Activated CD8-positive, alpha-beta T cell treated with anti-CD3 and anti-CD28 coated beads for 36 hours (primary cell): ENCODE measurements around the gene MAST2. TPM values are rescaled to one million over a fixed set of nuclear protein-coding genes. Genes with fewer than 3 reads are reported as not detected.
A peak's percentile ranks its signal among the peaks of the same experiment; 100 is the strongest.

Experiments
- ATAC-seq: fragments of 200-7000 bp; cut with Tn5 transposase; one replicate; pipeline ENCODE4 v1.10.0; 2021; ENCODE audit warnings: mild to moderate bottlenecking, moderate library complexity
- CTCF ChIA-PET: fragments of 350-600 bp; sonication (Branson Sonifier 250); formaldehyde crosslinking; loops from one replicate; lab custom pipeline; 2021; ENCODE audit warnings: antibody characterized with exemption; lab: Charles Lee
- POLR2A ChIA-PET: fragments of 350-600 bp; sonication (Branson Sonifier 250); formaldehyde crosslinking; loops from one replicate; lab custom pipeline; 2021; ENCODE audit warnings: antibody characterized with exemption; lab: Charles Lee
- DNase-seq: peaks from one replicate; pipeline ENCODE4 v3.0.0-alpha.2; 2020
- H3K27ac Mint-ChIP-seq: one replicate; pipeline ENCODE4 v1.8.0; 2021; ENCODE audit warnings: mild to moderate bottlenecking, mixed read lengths
- H3K27me3 Mint-ChIP-seq: one replicate; pipeline ENCODE4 v1.8.0; 2021; ENCODE audit warnings: mixed read lengths
- H3K36me3 Mint-ChIP-seq: one replicate; pipeline ENCODE4 v1.8.0; 2021; ENCODE audit warnings: low read depth, mixed read lengths
- H3K4me1 Mint-ChIP-seq: one replicate; pipeline ENCODE4 v1.8.0; 2021; ENCODE audit warnings: low read depth, mixed read lengths
- H3K4me3 Mint-ChIP-seq: one replicate; pipeline ENCODE4 v1.8.0; 2021; ENCODE audit warnings: mild to moderate bottlenecking, moderate library complexity, mixed read lengths
- H3K9me3 Mint-ChIP-seq: one replicate; pipeline ENCODE4 v1.8.0; 2021; ENCODE audit warnings: mixed read lengths
- CTCF ChIP-seq: fragments of 200-600 bp; IDR thresholded peaks from one replicate; pipeline ENCODE4 v1.8.0; 2022; ENCODE audit warnings: antibody characterized with exemption, mild to moderate bottlenecking
- intact Hi-C: fragments of 100-400 bp; cut with micrococcal nuclease; formaldehyde crosslinking; loops from one replicate; pipeline ENCODE4 v1.10.0; 2022
- total RNA-seq, 2 experiments: library from RNA; stranded (reverse); gene quantifications; one replicate each; pipeline ENCODE4 v1.2.3, GENCODE V29; 2021

The MAST2 gene
- total RNA-seq, 2 experiments from 2014 or later = 18.2 to 19.5 TPM

DNA sequence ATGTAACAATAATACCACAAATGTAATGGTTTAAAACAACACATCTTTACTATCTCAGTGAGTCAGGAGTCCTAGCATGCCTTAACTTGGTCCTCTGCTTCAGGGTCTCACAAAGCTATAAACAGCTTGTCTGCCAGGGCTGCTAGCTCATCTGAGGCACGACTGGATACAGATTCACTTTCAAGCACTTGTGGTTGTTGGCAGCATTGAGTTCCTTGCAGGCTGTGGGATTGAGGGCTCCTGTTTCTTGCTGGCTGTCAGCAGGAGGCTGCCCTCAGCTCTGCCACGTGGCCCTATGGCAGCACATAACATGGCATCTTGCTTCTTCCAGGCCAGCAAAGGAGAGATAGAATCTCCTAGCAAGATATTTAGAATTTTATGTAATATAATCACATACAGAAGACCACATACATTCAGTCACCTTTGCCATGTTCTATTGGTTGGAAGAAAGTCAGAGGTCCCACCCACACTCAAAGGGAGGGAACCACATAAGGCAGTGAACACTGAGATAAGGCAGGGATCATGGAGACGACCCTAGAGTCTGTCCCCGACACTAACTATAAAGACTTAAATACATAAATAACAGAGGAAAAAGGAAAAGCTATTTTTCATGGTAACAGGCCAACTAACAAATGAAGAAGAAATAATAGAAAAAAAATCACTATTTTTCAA is 34.0 kb upstream of the MAST2 start:
- DNase-seq = no peak
- H3K4me1 Mint-ChIP-seq = no peaks in the 10 kb centered on the region
- H3K9me3 Mint-ChIP-seq = no peaks in the 10 kb centered on the region
- no peak overlapping the region for H3K27ac Mint-ChIP-seq
- H3K27me3 Mint-ChIP-seq = no peaks in the 10 kb centered on the region
- no peak for ATAC-seq
- no peak for TF ChIP-seq CTCF
- intact Hi-C loops = no loop called here
- ChIA-PET CTCF (no interaction called here), POLR2A (no interaction called here)
- H3K4me3 Mint-ChIP-seq = no peak overlapping the region
- H3K36me3 Mint-ChIP-seq = no peaks in the 10 kb centered on the region

GRCh38 chr1:45772971-45773370 is 30.4 kb upstream of the MAST2 start:
- Mint-ChIP-seq H3K27me3 (no peaks in the 10 kb centered on the region), H3K27ac (no peak overlapping the region), H3K4me3 (no peak overlapping the region), H3K4me1 (no peaks in the 10 kb centered on the region), H3K36me3 (no peaks in the 10 kb centered on the region), H3K9me3 (no peaks in the 10 kb centered on the region)
- ATAC-seq = no peak
- CTCF ChIA-PET = no interaction called here
- intact Hi-C loops = no loop called here
- POLR2A ChIA-PET = no interaction called here
- TF ChIP-seq CTCF = no peak
- DNase-seq = no peak

DNA sequence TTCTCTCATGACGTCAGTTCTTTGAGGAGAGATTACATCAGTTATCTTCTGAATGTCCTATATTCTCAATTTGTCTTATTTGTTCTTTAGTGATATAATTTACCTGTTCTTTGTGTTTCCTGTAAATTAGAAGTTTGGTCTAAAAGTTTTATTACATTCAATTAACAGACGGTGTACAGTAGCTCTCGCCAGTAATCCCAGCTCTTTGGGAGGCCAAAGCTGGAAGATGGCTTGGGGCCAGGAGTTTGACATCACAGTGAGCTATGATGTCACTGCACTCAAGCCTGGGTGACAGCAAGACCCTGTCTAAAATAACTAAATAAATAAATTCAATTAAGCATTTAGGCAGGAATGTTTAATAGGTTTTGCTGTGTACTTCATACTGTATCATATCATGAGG is 27.6 kb upstream of the MAST2 start:
- intact Hi-C loops = no loop called here
- no peak for DNase-seq
- Mint-ChIP-seq H3K9me3 (no peaks in the 10 kb centered on the region), H3K36me3 (no peaks in the 10 kb centered on the region), H3K27ac (no peak overlapping the region), H3K4me1 (no peaks in the 10 kb centered on the region), H3K27me3 (no peaks in the 10 kb centered on the region), H3K4me3 (no peak overlapping the region)
- POLR2A ChIA-PET = interaction anchor here (0.7 to 1.1 kb wide), 2 partner anchors 11 to 50 kb away, joined by 3 to 4 read pairs; no protein-coding TSS in a partner anchor
- TF ChIP-seq CTCF = no peak
- no peak for ATAC-seq
- CTCF ChIA-PET = no interaction called here

DNA sequence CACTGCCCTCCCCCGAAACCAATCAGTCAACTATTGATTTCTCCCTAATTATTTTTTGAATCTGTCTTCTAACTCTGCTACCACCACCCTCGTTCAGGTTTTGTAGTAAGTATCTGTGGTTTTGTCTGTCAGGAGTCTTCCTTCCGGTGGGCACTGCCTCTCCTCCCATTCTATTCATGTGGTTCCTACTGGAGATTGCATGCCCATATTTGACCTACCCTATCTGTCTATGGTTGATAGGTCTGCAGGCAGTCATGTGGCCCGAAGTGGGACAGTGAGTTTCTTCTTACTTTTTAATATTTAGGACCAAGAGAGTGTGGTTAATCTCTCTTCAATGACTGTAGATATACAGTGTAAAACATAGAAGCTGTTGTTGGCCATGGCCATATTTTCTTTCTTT is 17.8 kb upstream of the MAST2 start:
- Mint-ChIP-seq H3K27ac (no peak overlapping the region), H3K9me3 (no peaks in the 10 kb centered on the region), H3K4me1 (peaks cover 17% of the 10 kb centered on the region), H3K27me3 (peaks cover 10% of the 10 kb centered on the region), H3K4me3 (peak overlapping the region; percentile 16), H3K36me3 (no peaks in the 10 kb centered on the region)
- intact Hi-C loops = no loop called here
- no peak for TF ChIP-seq CTCF
- DNase-seq (peak; percentile 69), ATAC-seq (peak; percentile 98)
- ChIA-PET POLR2A (interaction anchor here (1.2 kb wide), 1 partner anchor 14 kb away, joined by 3 read pairs; no protein-coding TSS in a partner anchor), CTCF (no interaction called here)

DNA sequence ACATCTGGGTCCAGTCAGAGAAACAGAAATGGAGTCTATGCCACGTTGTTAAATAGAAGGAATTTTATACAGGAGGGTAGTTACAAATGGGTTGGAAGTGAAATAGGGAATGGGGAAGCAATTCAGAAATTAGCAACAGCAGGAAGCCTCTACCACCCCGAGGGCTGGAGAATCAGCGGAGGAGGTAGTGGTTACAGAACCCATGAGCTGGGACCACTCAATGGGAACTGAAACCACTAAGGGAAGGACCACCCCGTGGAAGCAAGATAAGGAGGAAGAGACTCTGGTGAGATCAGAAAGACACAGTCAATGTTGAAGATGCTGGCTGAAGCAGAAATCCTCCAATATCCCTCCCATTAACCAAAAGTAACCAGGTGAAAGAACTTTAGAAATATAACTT is 15.5 kb upstream of the MAST2 start:
- POLR2A ChIA-PET = interaction anchor here (0.5 kb wide), 1 partner anchor 441 kb away, joined by 3 read pairs; no protein-coding TSS in a partner anchor
- no peak overlapping the region for H3K27ac Mint-ChIP-seq
- no peaks in the 10 kb centered on the region for H3K9me3 Mint-ChIP-seq
- peaks cover 17% of the 10 kb centered on the region for H3K4me1 Mint-ChIP-seq
- no peak overlapping the region for H3K4me3 Mint-ChIP-seq
- no peak for DNase-seq
- H3K36me3 Mint-ChIP-seq = no peaks in the 10 kb centered on the region
- intact Hi-C loops = no loop called here
- ATAC-seq = no peak
- CTCF ChIA-PET = no interaction called here
- TF ChIP-seq CTCF = no peak
- H3K27me3 Mint-ChIP-seq = peaks cover 12% of the 10 kb centered on the region
